HG03064 (cell line): ENCODE measurements around the gene GGTA1.

Experiments
- ATAC-seq: cut with Tn5 transposase; IDR thresholded peaks from one replicate; pipeline ENCODE4 v1.9.1; 2021; ENCODE audit warnings: low read depth; ENCODE audit not compliant: unreplicated experiment

GGTA1 gene

GRCh38 chr9:121503444-121503843 lies 3.8 kb upstream of the GGTA1 start:
- ATAC-seq, result no peak

- ATAC-seq, result no peak
Measured at GRCh38 chr9:121500165-121500478, 478 bp upstream of the GGTA1 start.

DNA sequence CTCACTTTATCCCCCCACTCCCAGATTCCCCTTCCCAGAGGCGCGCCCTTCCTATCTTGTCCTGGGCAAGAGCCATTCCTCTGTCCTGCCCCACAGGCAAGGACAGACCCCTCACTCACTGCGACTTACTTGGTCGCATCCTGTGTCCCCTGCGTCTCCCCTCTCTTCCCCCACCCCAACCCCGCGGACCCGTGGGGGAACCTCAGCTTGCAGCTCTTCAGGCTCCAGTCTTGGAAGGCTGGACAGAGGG lies 542 bp downstream of the GGTA1 start:
- no peak for ATAC-seq

DNA sequence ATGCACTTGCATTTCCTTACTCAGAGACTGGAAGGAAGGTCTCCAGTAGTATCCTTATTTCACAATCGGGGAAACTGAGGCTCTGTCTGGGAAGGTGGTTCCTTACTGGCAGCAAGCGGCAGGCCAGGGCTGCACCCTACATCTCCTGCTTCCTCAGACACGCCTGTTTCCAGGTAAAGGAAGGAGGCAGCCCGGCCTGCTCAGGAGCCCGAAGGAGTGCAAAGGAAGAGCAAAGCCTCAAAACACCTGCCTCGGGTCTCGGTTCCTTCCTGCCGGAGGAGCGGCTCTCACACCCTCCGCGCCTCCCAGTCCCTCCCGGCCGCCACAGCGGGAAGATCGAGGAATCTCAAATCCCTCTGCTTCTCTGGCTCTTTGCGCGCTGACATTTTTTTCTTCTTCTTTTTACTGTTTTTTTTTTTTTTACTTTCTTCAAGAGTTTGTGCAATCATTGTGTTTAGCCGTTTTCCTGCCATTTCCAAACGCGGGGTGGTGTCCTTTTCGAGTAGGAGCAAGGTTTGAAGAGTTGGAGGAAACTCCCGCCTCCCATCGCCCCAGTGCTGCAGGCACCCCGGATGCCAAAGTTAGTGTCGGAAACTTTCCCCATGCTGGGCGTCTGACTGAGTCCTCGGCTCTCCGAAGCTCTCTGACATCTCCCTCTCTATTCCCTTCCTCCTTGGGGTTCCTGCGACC lies 1.0 kb downstream of the GGTA1 start:
- no peak for ATAC-seq

DNA sequence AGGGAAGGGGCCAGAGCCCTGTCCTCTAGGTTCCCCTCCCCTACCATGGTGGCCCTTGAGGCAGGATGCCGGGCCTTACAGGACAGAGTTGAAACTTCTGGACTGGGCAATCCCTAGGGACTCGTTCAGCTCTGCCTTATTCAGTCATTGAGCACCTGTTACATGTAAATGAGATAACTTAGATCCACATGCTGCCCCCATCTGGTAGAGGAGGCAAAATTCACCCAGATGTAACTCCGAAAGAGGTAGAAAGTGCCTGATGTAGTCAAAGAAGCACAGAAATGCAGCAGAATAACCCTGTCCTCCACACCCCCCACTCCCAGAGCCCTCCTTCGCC lies 1.5 kb downstream of the GGTA1 start:
- peak; percentile 70 for ATAC-seq

- no peak for ATAC-seq
Measured at GRCh38 chr9:121495976-121496375, 3.7 kb downstream of the GGTA1 start.

DNA sequence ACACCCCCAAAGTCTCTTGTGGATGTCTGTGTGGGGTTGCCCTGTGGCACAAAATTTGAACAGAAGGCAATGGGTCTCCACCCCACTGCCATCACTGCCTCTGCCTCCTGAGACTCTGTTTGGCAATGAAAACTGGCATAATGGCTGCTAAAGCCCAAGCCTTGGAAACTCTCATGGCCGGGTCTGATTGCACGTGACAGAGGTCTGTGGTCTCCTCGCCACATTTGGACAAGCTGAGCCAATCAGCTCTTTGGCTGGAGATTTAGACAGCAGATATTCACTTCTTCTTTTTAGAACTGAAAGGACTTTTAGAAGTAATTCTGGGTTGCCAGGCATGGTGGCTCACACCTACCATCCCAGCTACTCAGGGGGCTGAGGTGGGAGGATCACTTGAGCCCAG lies 5.5 kb downstream of the GGTA1 start:
- no peak for ATAC-seq

- ATAC-seq, result no peak
Measured at GRCh38 chr9:121491111-121491510, 8.5 kb downstream of the GGTA1 start.

DNA sequence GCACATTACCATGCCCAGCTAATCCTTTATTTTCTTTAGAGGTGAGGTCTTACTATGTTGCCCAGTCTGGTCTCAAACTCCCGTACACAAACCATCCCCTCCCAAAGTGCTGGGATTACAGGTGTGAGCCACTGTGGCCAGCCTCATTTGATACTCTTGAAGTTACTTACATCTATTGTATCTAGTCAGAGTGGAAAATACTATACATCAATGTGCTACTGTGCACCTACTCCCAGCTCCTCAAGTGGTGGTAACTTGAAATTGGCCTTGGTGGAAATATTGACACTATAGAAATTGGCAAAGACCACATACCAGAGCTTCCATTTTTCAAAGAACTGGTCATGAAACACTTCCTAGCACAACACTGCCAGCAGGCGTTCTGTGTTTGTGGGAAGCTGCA lies 10.3 kb downstream of the GGTA1 start:
- ATAC-seq, result no peak

DNA sequence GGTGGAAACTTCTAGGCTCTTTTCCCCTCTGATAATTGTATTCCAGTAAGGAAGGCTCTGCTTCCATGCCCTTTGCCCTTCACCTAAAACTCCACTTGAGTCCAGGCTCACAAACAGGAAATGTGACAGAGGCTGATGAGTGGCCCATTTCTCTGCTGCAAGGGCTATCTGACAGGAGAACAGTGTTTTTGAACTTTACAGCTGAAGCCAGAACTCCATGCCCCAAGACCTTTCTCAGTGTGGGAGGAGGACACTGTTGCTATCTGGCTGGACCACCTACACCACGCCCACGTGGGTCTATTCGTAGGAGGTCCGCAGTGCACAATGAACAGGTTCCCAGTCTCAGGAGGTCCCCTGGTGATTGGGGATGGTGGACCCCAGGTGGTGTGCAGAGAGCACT lies 13.6 kb downstream of the GGTA1 start:
- ATAC-seq, result no peak

DNA sequence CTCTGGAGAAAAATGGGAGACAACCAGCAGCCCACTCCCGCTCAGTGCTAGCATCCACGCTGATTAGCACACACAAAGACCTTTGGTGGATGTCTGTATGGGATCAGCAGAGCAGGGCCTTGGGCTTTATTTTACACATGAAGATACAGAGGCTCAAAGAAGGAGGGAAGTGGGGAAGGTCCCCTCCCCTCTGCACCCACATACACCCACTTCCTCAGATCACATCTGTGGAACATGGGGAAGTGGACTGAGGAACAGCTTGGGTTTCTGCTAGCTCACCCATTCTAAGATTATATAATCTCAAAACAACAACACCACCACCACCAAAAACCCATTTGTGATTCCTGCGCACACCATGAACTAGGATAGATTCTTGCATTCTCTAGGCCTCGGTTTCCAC lies 14.0 kb downstream of the GGTA1 start:
- no peak for ATAC-seq

- ATAC-seq, result no peak
Measured at GRCh38 chr9:121484651-121485446, 14.8 kb downstream of the GGTA1 start.

GRCh38 chr9:121483473-121484031 lies 16.1 kb downstream of the GGTA1 start:
- ATAC-seq, result no peak

GRCh38 chr9:121483049-121483448 lies 16.6 kb downstream of the GGTA1 start:
- ATAC-seq, result no peak

DNA sequence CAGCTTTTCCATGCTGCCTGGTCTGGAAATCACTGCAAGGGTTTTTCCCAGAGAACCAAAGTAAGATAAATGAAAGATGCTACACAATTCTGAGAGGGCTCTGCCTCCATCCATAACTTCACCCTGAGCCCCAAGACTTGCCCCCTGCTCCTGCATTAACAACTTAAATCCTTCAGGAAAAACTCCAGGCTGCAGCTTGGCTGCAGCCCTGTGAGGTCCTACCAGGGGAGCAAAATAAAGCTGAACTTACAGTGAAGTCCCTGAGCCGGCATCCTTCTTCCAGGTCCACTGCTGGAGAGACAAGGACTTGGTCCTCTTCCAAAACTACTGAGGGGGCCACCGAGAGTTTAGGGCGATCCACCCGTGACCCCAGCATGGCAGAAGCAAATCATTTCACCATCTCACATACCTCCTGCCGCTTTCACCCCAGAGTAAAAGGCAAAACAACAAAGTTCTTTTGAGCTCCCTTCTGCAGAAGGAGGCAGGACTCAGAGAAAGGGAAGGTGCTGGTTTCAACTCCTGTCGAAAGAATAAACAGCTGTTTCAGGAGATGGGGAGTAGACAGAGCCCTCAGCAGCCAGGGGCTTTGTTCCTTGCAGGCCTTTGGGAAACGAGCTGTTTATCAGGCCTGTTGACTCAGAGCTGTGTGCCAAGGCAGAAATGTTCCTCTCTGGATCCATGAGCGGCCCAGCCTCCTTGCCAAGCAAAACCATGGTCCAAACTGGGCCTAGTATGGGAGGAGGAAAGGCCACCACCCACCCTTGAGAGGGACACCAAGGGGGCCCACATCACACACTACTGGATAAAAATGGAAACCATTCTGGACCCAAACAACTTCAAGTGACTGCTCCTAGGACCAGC lies 20.6 kb downstream of the GGTA1 start:
- no peak for ATAC-seq

- no peak for ATAC-seq
Measured at GRCh38 chr9:121476156-121476555, 23.5 kb downstream of the GGTA1 start.

DNA sequence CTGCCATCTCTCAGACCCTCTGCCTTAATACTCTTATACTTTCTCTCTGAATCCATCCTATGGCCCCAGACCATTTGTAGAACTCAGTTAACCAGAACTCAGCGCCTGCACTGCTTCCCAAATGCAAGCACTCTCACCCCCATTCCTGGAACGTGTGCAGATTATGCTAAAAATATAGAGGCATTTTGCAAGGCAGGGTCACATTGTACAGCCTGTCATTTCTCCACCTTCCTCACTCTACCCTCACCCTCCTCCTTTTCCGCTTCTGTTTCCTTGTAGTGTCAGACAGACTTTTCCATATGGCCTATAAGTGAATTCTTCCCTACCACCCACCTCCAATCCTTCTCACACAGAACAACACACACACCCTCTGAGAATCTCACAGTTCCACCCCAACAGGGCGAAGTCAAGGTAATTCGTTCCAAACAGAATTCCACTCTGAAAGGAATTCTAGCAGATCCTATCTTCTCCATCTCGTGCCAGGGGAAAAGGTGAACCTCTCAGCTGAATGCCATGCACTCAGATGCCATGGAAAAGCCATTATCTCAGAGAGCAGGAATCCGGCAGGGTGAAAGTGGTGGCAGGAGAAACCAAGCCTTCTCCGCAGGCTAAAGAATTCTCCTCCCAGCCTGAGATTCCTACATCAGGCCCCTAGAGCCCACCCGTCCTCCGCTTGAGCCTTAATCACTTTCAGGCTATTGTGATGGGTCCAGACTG lies 25.3 kb downstream of the GGTA1 start:
- no peak for ATAC-seq

- ATAC-seq, result no peak
Measured at GRCh38 chr9:121473229-121473628, 26.4 kb downstream of the GGTA1 start.

- ATAC-seq, result no peak
Measured at GRCh38 chr9:121472446-121472845, 27.2 kb downstream of the GGTA1 start.

- no peak for ATAC-seq
Measured at GRCh38 chr9:121466142-121466541, 33.5 kb downstream of the GGTA1 start.

GRCh38 chr9:121464968-121465367 lies 34.7 kb downstream of the GGTA1 start:
- ATAC-seq, result no peak
